Retinal pigment epithelial cell (primary cell): ENCODE measurements around the gene CMTM8.

Experiments
- DNase-seq: peaks from one replicate; pipeline ENCODE4 v3.0.0-alpha.2; 2010; ENCODE audit warnings: low read depth
- H3K4me3 ChIP-seq: 2 replicates; pipeline ENCODE4 v1.5.1; 2011; ENCODE audit warnings: mild to moderate bottlenecking, low read length, control low read depth, moderate library complexity
- CTCF ChIP-seq: conservative IDR thresholded peaks from 2 replicates; pipeline ENCODE4 v1.5.1; 2011; ENCODE audit warnings: low read depth, low read length, control low read depth, inconsistent platforms

The CMTM8 gene

GRCh38 chr3:32301426-32301825, 62.9 kb downstream of the CMTM8 start:
- H3K4me3 ChIP-seq = no peak overlapping the region
- DNase-seq = no peak
- TF ChIP-seq CTCF = no peak

- TF ChIP-seq CTCF = no peak
- H3K4me3 ChIP-seq = no peak overlapping the region
- no peak for DNase-seq
Observed at GRCh38 chr3:32302601-32303398, 64.3 kb downstream of the CMTM8 start.

GRCh38 chr3:32303399-32303747, 64.9 kb downstream of the CMTM8 start:
- no peak overlapping the region for H3K4me3 ChIP-seq
- no peak for TF ChIP-seq CTCF
- DNase-seq = no peak

- no peak for TF ChIP-seq CTCF
- no peak overlapping the region for H3K4me3 ChIP-seq
- DNase-seq = no peak
Observed at GRCh38 chr3:32303977-32304881, 65.7 kb downstream of the CMTM8 start.

- DNase-seq = no peak
- no peak overlapping the region for H3K4me3 ChIP-seq
- TF ChIP-seq CTCF = no peak
Observed at GRCh38 chr3:32305361-32305876, 66.9 kb downstream of the CMTM8 start.

GRCh38 chr3:32306072-32306471, 67.6 kb downstream of the CMTM8 start:
- no peak for TF ChIP-seq CTCF
- no peak for DNase-seq

More at GRCh38 chr3:32306072-32306471, 67.6 kb downstream of the CMTM8 start:
- H3K4me3 ChIP-seq = no peak overlapping the region
